Activated T-helper 17 cell treated with anti-CD3 and anti-CD28 coated beads, Interleukin-2, amount 50 U/mL, for 72 hours (primary cell): ENCODE data around the gene ZNF771. TPM values are rescaled to one million over a fixed set of nuclear protein-coding genes. Genes with fewer than 3 reads are reported as not detected.

Experiments
- ATAC-seq: fragments of 150-1000 bp; cut with Tn5 transposase; replicated peaks from 2 replicates; pipeline ENCODE4 v1.10.0; 2021; ENCODE audit warnings: mild to moderate bottlenecking, moderate library complexity
- H3K27ac Mint-ChIP-seq: one replicate; pipeline ENCODE4 v1.8.0; 2022; ENCODE audit warnings: mixed read lengths
- H3K27me3 Mint-ChIP-seq: one replicate; pipeline ENCODE4 v1.8.0; 2022; ENCODE audit warnings: mixed read lengths
- H3K36me3 Mint-ChIP-seq: one replicate; pipeline ENCODE4 v1.8.0; 2022; ENCODE audit warnings: low read depth, mild to moderate bottlenecking, mixed read lengths
- H3K4me1 Mint-ChIP-seq: one replicate; pipeline ENCODE4 v1.8.0; 2022; ENCODE audit warnings: mixed read lengths
- H3K4me3 Mint-ChIP-seq: one replicate; pipeline ENCODE4 v1.8.0; 2022; ENCODE audit warnings: mild to moderate bottlenecking, mixed read lengths
- H3K9me3 Mint-ChIP-seq: one replicate; pipeline ENCODE4 v1.8.0; 2022; ENCODE audit warnings: mixed read lengths
- total RNA-seq, 2 donors: library from RNA; stranded (reverse); gene quantifications; one replicate each; pipeline ENCODE4 v1.2.3, GENCODE V29; 2022

The ZNF771 gene
- total RNA-seq, 2 donors from 2014 or later: 5.1 to 5.2 TPM

GRCh38 chr16:30399435-30400186, 7.8 kb upstream of the ZNF771 start:
- peaks cover 22% of the 10 kb centered on the region for H3K36me3 Mint-ChIP-seq
- no peaks in the 10 kb centered on the region for H3K27me3 Mint-ChIP-seq
- peak overlapping the region; percentile 93 for H3K27ac Mint-ChIP-seq
- H3K9me3 Mint-ChIP-seq: no peaks in the 10 kb centered on the region
- peak overlapping the region; percentile 90 for H3K4me3 Mint-ChIP-seq
- H3K4me1 Mint-ChIP-seq: peaks cover 16% of the 10 kb centered on the region
- ATAC-seq: no peak

- ATAC-seq: no peak
- H3K9me3 Mint-ChIP-seq: no peaks in the 10 kb centered on the region
- H3K4me3 Mint-ChIP-seq: peak overlapping the region; percentile 90
- H3K36me3 Mint-ChIP-seq: peaks cover 13% of the 10 kb centered on the region
- H3K27me3 Mint-ChIP-seq: no peaks in the 10 kb centered on the region
- H3K4me1 Mint-ChIP-seq: peaks cover 5% of the 10 kb centered on the region
- H3K27ac Mint-ChIP-seq: no peak overlapping the region
Observed at GRCh38 chr16:30401768-30402425, 5.5 kb upstream of the ZNF771 start.

- H3K4me1 Mint-ChIP-seq: peaks cover 10% of the 10 kb centered on the region
Observed at GRCh38 chr16:30406795-30407101, 658 bp upstream of the ZNF771 start.

GRCh38 chr16:30407804-30408534, 563 bp downstream of the ZNF771 start:
- no peaks in the 10 kb centered on the region for H3K27me3 Mint-ChIP-seq
- H3K36me3 Mint-ChIP-seq: peaks cover 28% of the 10 kb centered on the region
- no peaks in the 10 kb centered on the region for H3K9me3 Mint-ChIP-seq
- ATAC-seq: no peak
- H3K4me1 Mint-ChIP-seq: peaks cover 16% of the 10 kb centered on the region
- peak overlapping the region; percentile 90 for H3K4me3 Mint-ChIP-seq
- H3K27ac Mint-ChIP-seq: peak overlapping the region; percentile 50

More at GRCh38 chr16:30406795-30407101, 658 bp upstream of the ZNF771 start:
- Mint-ChIP-seq H3K36me3 (peaks cover 16% of the 10 kb centered on the region), H3K9me3 (no peaks in the 10 kb centered on the region), H3K27ac (peak overlapping the region; percentile 83), H3K27me3 (no peaks in the 10 kb centered on the region), H3K4me3 (peak overlapping the region; percentile 90)
- ATAC-seq: peak; percentile 22

GRCh38 chr16:30409125-30410060, 2.0 kb downstream of the ZNF771 start:
- Mint-ChIP-seq H3K27ac (no peak overlapping the region), H3K36me3 (peaks cover 41% of the 10 kb centered on the region), H3K4me3 (peak overlapping the region; percentile 90), H3K27me3 (no peaks in the 10 kb centered on the region), H3K4me1 (peaks cover 16% of the 10 kb centered on the region), H3K9me3 (no peaks in the 10 kb centered on the region)
- peak; percentile 59 for ATAC-seq

- H3K27me3 Mint-ChIP-seq: no peaks in the 10 kb centered on the region
- H3K4me1 Mint-ChIP-seq: peaks cover 28% of the 10 kb centered on the region
- ATAC-seq: no peak
- no peaks in the 10 kb centered on the region for H3K9me3 Mint-ChIP-seq
- H3K4me3 Mint-ChIP-seq: no peak overlapping the region
- peaks cover 62% of the 10 kb centered on the region for H3K36me3 Mint-ChIP-seq
- H3K27ac Mint-ChIP-seq: no peak overlapping the region
Observed at GRCh38 chr16:30413112-30413806, 5.9 kb downstream of the ZNF771 start.

GRCh38 chr16:30414159-30414558, 6.8 kb downstream of the ZNF771 start:
- Mint-ChIP-seq H3K4me1 (peaks cover 25% of the 10 kb centered on the region), H3K36me3 (peaks cover 71% of the 10 kb centered on the region), H3K4me3 (no peak overlapping the region), H3K9me3 (no peaks in the 10 kb centered on the region), H3K27ac (no peak overlapping the region), H3K27me3 (no peaks in the 10 kb centered on the region)
- ATAC-seq: no peak

GRCh38 chr16:30416047-30416603, 8.7 kb downstream of the ZNF771 start:
- Mint-ChIP-seq H3K4me1 (peaks cover 26% of the 10 kb centered on the region), H3K27me3 (no peaks in the 10 kb centered on the region), H3K36me3 (peaks cover 75% of the 10 kb centered on the region), H3K4me3 (peak overlapping the region; percentile 63), H3K9me3 (no peaks in the 10 kb centered on the region), H3K27ac (no peak overlapping the region)
- ATAC-seq: no peak

- no peak for ATAC-seq
- Mint-ChIP-seq H3K4me3 (peak overlapping the region; percentile 63), H3K27ac (no peak overlapping the region)
Observed at GRCh38 chr16:30416624-30417528, 9.5 kb downstream of the ZNF771 start.

GRCh38 chr16:30417529-30418349, 10.3 kb downstream of the ZNF771 start:
- Mint-ChIP-seq H3K4me3 (peak overlapping the region; percentile 63), H3K36me3 (peaks cover 75% of the 10 kb centered on the region), H3K9me3 (no peaks in the 10 kb centered on the region), H3K27me3 (no peaks in the 10 kb centered on the region), H3K4me1 (peaks cover 20% of the 10 kb centered on the region), H3K27ac (no peak overlapping the region)
- peak; percentile 93 for ATAC-seq

More at GRCh38 chr16:30416624-30417528, 9.5 kb downstream of the ZNF771 start:
- H3K9me3 Mint-ChIP-seq: no peaks in the 10 kb centered on the region
- H3K4me1 Mint-ChIP-seq: peaks cover 24% of the 10 kb centered on the region
- no peaks in the 10 kb centered on the region for H3K27me3 Mint-ChIP-seq
- peaks cover 75% of the 10 kb centered on the region for H3K36me3 Mint-ChIP-seq

- Mint-ChIP-seq H3K4me1 (peaks cover 20% of the 10 kb centered on the region), H3K27ac (peak overlapping the region; percentile 36), H3K9me3 (no peaks in the 10 kb centered on the region), H3K27me3 (no peaks in the 10 kb centered on the region), H3K4me3 (peak overlapping the region; percentile 52), H3K36me3 (peaks cover 77% of the 10 kb centered on the region)
- ATAC-seq: no peak
Observed at GRCh38 chr16:30418350-30419181, 11.2 kb downstream of the ZNF771 start.
